NCI-H510A (cell line): ENCODE data around the gene LGALS8.
A peak's percentile ranks its signal among the peaks of the same experiment; 100 is the strongest.
"Not testable (repeated sequence)": the region's sequence is repeated elsewhere in the genome, so short reads cannot be mapped to it uniquely, and the experiment has no call there.

Source experiments
- DNase-seq: peaks from one replicate; lab custom pipeline; 2025; lab: John Stamatoyannopoulos, UW

LGALS8 gene

DNA sequence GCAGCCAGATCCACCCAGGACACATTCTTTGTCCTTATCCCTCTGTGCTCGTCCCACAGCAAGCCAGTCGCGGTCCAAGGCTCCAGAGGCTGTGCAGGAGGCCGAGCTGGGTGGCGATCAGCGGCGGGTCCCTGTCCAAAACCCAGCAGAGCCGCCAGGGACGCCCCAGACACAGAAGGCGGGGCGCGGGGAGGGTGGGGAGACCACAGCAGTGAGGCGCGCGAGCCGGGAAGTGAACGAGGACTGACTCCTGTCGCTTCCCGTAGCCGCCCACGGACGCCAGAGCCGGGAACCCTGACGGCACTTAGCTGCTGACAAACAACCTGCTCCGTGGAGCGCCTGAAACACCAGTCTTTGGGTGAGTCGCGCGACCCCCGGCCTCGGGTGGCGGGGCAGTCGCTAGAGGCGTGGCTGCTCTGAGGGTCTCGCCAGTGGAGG lies at the start of gene LGALS8:
TSS of gene LGALS8 (plus strand) at position 279 of the 438 bp plus-strand sequence. CDS start 2,089 bp downstream, outside the sequence.
- peak; percentile 18 for DNase-seq

- no peak for DNase-seq
Measured at GRCh38 chr1:236476019-236476418, 47.8 kb upstream of the LGALS8 start.

DNA sequence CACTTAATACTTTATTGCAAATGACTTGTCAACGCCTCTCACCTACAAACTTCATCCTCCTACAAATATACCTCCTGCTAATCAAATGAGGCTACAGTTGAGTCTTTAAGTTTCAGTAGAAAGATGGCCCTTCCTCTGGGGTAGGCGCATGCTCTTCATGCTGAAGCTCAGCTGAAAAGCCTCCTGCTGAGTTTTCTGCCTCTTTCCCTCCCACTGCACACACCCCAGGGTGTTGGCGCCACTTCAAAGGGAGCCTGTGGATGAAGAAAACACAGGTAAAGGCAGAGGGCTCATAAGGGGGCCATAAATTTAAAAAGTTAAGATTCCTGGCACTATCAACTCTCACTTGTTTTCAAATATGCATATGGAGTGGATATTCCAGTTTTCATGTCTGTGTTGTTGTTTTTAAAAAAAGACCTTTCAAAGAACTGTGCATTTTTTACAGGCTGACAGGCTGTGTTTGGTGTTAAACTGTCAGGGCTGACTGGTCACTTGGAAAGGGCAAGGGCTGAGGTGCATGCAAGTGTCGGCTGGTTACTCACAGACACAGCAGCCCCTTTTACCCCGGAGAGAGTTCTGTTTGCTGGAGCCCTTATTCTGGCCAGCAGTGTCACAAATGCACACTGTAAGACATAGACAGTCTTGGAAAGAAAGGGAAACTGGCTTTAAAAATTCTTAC lies 42.9 kb upstream of the LGALS8 start:
- DNase-seq, result no peak

DNA sequence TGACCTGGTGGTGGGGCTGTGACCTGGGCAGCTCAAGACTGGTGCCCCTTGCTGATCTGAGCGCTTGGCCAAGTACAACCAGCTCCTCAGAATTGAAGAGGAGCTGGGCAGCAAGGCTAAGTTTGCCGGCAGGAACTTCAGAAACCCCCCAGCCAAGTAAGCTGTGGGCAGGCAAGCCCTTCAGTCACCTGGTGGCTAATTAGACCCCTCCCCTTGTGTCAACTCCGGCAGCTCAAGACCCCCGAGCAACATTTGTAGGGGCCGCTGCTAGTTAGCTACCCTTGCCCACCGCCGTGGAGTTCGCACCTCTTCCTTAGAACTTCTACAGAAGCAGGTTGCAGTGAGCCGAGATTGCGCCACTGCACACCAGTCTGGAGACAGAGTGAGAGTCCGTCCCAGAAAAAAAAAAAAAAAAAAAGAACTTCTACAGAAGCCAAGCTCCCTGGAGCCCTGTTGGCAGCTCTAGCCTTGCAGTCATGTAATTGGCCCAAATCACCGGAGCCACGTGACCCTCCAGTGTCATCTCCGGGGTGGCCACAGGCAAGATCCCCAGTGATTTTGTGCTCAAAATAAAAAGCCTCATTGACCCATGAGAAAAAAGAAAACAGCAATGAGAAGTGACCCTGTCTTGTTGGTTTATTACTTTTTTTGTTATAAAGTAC lies 39.3 kb upstream of the LGALS8 start:
- DNase-seq, result no peak

DNA sequence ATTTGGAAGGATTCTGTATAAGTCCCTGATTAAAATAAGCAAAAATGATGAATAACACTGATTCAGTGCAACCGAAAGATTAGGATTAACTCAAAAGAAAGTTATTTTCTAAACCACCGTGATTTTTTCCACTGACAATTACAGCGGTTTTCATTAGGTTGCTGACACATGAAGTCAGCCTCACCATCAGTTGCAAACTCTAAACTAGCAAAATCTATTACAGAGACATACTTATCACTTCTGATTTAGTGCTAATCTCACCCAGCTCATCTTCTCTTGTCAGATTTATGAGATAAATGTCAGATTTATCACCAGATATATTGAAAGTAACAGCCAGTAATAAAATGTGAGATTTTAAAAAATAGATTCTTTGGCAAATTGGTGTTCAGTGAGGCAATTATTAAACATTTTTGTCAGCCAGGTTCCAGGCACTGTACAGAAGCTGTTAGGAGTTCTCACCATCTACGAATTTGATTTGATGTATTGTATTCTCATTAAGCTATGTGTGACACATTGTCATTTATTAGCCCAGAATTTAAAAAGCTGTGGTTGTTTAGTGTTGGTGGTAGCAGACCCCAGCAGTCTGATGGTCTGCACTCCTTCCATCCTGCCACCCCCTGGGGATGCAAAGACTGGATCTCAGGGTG lies 37.3 kb upstream of the LGALS8 start:
- DNase-seq, result no peak

GRCh38 chr1:236489161-236489560 lies 34.6 kb upstream of the LGALS8 start:
- not testable (repeated sequence) for DNase-seq

GRCh38 chr1:236489710-236490377 lies 33.9 kb upstream of the LGALS8 start:
- no peak for DNase-seq

- DNase-seq, result no peak
Measured at GRCh38 chr1:236491469-236492136, 32.2 kb upstream of the LGALS8 start.

DNA sequence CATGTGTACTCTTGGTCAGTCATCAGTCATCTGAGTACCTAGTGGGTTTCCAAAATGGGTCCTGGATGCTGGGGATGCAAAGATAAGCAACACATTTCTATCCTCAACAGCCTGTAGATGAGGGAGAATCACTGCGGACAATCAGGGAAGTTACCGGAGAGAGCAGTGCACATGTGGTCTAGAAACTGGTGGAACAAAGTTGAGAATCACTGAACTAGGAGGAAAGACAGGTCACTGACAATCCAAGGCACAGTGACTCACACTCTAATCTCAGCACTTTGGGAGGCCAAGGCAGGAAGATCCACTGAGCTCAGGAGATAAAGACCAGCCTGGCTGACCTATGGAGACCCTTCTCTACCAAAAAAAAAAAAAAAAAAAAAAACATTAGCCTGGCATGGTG lies 31.4 kb upstream of the LGALS8 start:
- no peak for DNase-seq

- no peak for DNase-seq
Measured at GRCh38 chr1:236494082-236494481, 29.7 kb upstream of the LGALS8 start.

- DNase-seq, result no peak
Measured at GRCh38 chr1:236494586-236495466, 29.0 kb upstream of the LGALS8 start.

- peak; percentile 60 for DNase-seq
Measured at GRCh38 chr1:236495467-236496112, 28.2 kb upstream of the LGALS8 start.

- DNase-seq, result no peak
Measured at GRCh38 chr1:236497908-236498307, 25.9 kb upstream of the LGALS8 start.

- DNase-seq, result no peak
Measured at GRCh38 chr1:236501093-236501492, 22.7 kb upstream of the LGALS8 start.

DNA sequence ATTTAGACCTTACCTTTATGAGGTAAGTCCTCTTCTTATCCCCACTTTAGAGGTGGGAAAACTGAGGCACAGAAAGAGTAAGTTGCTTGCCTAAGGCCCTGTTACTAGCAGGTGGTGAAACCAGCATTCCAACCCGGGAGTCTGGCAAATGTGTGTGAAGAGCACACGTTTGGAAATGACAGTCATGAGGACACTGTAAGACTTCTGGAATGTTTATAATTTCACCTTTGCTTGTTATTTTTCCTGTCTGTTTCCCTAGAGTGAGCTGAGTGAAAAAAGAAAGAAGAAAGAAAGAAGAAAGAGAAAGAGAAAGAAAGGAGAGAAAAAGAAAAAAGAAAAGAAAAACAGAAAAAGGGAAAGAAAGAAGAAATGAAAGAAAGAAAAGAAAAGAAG lies 21.2 kb upstream of the LGALS8 start:
- no peak for DNase-seq

- no peak for DNase-seq
Measured at GRCh38 chr1:236502972-236503639, 20.7 kb upstream of the LGALS8 start.

- DNase-seq, result not testable (repeated sequence)
Measured at GRCh38 chr1:236504338-236504737, 19.4 kb upstream of the LGALS8 start.

- no peak for DNase-seq
Measured at GRCh38 chr1:236507022-236507700, 16.6 kb upstream of the LGALS8 start.

DNA sequence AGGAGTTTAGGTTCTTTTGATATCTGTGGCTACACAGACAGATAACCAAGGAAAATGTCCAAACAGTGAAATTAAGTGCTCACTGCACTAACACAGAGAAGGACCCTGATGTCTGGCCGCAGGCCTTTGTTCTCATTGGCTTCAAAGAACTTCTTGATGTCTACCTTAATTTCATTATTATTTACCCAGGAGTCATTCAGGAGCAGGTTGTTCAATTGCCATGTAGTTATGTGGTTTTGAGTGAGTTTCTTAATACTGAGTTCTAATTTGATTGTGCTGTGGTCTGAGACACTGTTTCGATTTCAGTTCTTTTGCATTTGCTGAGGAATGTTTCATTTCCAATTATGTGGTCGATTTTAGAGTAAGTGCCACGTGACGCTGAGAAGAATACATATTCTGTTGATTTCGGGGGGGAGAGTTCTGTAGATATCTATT lies 15.2 kb upstream of the LGALS8 start:
- DNase-seq, result no peak
